T follicular helper cell (primary cell): ENCODE results near the gene CACNA1I.

ENCODE experiments used
- DNase-seq: peaks from one replicate; pipeline ENCODE4 v3.0.0-alpha.2; 2020; ENCODE audit warnings: low read depth

The CACNA1I gene

DNA sequence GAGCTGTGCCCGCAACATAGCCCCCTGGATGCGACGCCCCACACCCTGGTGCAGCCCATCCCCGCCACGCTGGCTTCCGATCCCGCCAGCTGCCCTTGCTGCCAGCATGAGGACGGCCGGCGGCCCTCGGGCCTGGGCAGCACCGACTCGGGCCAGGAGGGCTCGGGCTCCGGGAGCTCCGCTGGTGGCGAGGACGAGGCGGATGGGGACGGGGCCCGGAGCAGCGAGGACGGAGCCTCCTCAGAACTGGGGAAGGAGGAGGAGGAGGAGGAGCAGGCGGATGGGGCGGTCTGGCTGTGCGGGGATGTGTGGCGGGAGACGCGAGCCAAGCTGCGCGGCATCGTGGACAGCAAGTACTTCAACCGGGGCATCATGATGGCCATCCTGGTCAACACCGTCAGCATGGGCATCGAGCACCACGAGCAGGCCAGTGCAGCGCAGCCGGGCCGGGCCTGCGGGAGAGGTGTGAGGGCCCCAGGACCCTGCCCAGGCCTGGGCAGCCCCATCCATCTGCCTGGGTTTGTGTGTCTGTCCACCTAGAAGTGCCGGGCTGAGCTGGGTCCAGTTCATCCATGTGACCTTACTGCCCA, 79.0 kb downstream of the CACNA1I start:
- DNase-seq: no peak

DNA sequence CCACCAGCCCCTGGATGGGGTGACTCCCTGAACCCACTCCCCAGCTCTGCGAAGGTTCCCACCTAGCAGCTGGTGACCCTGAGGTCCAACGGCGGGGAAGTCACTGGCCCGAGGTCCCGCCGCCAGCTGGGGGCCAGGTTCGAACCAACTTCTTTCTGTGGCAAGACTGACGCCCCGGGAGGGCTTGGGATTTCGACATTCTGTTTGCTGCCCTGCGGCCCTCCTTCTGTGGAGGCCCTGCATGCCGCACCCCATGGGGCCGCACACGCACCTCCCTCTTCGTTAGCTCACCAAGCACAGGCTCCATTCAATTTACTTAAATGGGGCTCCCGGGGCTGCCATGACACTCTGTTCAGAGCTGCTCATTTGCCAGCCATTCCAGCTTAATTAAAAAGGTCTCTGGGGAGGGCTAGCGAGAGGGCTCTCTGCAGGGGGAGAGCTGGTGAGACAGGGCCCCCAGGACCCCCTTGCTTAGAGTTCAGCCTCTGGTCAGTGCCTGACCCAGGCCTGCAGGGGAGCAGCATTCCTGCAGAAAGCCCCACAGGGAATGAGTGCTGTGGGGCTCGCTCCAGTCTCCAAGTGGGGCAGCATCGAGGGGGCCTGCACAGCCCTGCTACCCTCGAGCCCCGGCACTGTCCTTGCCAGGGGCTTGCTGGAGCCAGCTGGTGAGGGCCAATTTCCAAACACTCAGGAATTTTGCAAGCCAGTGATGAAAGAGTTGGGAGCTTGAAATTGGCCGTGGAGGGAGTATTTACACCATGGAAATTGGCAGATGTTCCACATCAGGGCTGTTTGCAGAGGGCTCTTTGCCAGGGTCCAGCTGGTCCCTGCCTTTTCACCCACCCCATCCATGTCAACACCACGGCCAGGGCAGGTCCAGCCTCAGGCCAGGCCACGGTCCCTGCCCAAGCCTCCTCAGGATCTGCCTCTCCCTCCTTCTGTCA, 80.8 kb downstream of the CACNA1I start:
- no peak for DNase-seq

DNA sequence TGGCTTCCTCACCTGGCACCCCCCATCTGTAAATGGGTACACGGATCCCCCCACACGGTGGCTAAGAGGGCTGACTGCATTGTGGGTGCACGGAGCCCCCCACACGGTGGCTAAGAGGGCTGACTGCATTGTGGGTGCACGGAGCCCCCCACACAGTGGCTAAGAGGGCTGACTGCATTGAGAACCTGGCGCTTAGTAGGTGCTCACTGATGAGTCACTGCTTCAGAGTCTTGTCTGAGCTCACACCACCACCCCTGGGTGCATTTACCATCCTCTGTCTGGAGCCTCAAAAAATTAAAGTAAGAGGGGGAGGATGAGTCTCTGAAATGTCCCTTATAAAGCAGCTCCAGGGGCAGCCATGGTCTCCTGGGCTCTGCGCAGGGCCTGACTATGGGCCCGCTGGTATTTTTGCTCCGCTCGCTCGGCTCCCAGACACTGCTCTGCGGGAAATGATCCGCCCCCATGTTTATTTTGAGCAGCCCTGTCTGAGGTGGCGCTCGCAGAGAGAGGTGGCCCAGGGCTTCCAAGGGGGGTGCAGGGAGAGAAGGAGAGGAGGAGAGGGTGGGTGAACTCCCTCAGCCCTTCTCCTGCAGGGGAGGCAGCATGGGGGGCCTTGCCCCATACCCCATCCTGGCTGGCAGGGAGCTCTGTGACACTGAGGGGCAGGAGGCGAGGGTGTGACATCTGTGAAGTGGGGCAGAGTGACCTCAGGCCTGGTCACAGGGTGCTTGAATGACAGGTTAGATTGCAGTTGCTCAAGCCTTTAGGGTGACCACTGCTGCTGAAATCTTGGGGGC, 82.6 kb downstream of the CACNA1I start:
- no peak for DNase-seq

DNA sequence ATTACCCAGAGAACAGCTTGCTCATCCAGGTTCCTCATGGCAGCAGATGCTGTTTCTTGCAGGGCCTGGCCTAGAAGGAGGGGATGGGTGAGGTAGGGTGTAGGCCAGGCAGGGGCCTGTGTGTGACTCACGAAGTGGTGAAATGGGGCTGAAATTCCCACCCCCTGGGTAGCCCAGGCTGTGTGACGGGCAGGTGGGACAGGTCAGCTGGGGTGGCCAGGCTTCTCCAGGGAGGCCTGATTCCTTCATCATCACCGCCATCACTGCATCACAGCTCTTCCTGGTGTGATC, 83.2 kb downstream of the CACNA1I start:
- DNase-seq: no peak

DNA sequence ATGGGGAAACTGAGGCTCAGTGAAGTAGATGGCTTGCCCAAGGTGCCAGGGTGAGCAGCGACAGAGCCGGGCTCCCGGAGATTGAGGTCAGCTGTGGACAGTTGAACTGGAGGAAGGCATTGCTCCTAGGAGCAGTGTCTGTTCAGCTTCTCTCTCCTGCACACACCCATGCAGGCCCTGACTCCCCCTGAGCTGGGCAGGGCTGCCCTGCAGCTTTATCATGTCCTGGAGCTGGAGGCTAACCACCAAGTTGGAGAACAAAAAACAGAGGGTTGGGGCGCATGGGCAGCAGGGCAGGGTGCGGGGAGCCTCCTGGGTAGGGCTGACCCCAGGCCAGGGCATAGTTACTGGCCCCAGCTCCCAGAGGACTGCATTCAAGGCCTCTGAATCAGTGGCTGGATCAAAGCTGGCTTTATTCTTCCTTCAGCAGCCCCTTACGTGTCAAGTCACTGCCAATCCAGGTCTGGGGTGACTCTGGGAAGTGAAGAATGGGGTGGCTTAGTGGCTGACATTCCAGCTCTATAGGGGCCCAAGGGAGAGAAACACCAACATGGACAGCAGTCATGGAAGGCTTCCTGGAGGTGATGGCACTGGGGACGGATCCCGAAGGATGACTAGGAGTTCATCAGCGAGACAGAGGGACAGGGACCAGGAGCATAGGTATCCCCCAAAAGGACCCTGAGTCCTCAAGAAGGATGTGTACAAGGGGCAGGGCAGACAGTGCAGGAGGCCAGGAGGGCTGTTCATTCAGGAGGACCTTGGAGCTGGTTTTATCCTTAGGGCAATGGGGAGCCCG, 83.8 kb downstream of the CACNA1I start:
- DNase-seq: no peak

DNA sequence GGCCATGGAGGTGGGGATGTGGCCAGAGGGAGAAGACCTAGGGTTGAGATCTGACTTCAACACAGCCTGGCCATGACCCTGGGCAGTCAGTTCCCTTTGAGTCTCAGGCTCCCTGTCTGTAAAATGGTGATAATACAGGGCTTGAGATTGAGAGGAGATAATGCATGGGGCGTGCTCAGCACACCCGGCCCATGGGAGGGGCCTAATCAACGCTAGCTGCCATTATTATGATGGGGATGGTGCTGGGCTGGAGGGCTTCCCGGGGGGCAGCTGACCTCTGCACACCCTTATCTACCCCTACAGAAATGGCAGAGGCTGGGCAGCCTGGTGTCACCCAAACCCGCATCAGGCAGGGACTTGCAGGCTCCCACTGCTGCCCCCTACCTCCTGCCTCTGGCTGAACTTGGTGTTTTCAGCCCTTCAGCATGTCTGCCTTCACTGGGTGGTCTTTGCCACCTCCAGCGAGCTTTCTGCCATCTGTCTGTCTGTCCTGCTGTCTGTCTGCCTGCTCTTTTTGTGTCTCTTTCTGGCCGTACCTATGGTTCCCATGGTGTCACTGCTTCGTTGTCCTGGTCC, 84.5 kb downstream of the CACNA1I start:
- no peak for DNase-seq

DNA sequence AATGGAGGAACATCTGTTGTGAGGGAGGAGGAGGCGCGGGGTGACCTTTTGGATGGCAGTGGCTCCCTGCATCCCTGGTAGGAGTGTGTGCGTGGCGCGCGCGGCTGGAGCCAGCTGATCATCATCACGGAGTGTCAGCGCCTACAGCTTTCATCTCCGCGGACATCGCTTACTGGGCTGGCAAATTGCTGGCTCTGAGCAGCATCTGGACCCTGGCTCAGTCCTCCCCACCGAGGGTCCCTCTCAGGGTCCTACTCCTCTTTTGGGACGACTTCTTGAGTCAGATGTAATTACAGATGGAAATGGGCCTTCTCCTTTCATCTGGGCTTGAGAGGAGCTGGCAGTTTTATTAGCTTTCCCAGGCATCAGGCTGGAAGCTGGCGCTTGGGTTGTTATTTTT, 85.3 kb downstream of the CACNA1I start:
- no peak for DNase-seq

DNA sequence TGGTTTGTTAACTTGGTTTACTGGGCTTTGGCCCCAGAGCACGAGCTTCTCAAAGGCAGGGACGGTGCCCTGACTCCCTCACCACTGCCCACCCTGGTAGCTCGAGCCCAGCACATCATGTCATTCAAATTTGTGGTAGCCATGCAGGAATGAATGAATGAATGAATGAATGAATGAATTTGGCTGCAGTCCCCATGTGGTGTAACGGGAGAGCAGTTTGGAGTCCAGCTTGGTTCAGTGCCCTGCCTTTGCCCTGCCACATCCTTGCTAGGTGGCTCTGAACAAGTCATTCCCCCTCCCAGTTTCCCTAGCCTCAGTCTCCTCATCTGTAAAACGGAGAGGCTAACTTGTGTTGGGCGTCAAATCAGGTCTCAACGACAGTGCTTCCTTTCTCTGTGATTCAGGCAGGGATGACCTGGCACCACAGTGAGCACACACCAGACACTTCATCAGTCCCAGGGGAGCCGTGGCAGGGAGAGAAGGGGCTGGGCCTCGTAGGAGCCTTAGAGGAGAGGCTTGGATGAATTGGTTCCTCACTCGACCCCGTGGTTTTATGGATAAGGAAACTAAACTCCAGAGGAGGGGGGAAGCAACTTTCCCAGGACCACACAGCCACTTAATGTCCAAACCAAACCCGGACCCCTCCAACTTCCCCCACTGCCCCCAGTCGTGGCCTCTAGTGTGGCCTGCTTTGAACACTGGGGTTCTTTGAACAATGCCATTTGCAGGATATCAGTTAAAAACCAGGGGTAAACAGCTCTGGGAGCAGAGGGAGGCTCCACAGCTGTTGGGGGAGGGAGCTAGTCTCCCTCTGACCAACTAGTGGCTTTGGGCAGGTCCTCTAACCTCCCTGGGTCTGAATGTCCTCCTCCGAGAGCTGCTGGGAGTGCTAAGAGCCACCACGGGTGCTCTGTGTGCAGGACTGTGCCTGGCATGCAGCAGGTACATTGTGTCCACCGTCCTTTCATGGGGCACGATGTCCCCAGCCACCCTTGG, 86.2 kb downstream of the CACNA1I start:
- no peak for DNase-seq

DNA sequence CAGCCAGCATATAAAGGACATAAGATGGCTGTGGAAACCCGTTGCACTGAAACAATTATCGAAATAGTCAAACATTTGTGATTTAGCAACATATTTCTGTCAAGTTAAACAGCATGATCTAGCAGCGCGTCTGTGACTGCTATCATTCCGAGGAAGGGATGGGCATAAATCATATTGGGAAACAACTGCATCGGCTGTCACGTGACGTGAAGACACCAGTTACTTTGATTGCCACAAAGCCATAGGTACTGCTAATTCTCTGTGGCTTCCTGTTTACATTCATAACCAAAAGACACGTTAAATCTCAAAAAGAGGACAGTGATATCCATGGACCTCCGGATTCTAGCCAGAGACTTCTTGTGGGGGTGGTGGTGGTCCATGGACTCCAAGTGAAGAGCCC, 87.8 kb downstream of the CACNA1I start:
- peak; percentile 48 for DNase-seq

DNA sequence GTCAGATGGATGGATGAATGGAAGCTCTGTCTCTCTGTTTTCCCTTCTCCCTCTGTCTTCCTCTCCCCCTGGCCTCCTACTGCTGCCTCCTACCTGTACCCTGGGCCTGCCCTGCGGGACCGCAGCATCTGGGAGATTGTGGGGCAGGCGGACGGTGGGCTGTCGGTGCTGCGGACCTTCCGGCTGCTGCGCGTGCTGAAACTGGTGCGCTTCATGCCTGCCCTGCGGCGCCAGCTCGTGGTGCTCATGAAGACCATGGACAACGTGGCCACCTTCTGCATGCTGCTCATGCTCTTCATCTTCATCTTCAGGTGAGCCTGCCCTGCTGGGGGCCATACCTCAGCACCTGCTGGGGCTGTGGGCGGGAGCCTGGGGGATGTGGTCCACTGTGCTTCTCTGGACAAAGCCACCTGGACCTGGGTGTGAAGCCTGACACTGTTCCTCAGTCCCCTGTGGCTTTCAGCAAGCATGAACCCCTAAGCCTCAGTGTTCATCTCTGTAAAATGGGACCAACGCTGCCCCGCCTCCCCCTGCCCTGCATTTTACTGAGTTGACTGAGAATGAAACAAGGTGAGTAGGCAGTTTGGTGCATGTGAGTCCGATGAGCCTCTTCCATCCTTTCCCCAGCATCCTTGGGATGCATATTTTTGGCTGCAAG, 88.4 kb downstream of the CACNA1I start:
- DNase-seq: no peak

DNA sequence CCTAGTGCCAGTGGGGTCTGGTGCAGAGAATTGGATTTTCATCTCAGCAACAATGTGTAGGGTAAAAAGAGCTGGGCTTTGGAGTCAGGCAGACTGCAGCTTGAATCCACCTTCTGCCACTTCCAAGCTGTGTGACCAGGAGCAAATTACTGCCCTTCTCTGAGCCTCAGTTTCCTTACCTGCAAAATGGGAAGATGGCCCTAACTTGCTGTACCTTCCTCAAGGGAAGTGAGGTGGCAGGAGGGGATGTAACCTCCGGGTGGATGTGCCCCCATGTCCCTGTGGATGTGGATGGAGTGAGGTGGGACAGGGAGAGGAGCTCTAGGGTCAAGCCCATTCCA, 90.9 kb downstream of the CACNA1I start:
- DNase-seq: no peak

DNA sequence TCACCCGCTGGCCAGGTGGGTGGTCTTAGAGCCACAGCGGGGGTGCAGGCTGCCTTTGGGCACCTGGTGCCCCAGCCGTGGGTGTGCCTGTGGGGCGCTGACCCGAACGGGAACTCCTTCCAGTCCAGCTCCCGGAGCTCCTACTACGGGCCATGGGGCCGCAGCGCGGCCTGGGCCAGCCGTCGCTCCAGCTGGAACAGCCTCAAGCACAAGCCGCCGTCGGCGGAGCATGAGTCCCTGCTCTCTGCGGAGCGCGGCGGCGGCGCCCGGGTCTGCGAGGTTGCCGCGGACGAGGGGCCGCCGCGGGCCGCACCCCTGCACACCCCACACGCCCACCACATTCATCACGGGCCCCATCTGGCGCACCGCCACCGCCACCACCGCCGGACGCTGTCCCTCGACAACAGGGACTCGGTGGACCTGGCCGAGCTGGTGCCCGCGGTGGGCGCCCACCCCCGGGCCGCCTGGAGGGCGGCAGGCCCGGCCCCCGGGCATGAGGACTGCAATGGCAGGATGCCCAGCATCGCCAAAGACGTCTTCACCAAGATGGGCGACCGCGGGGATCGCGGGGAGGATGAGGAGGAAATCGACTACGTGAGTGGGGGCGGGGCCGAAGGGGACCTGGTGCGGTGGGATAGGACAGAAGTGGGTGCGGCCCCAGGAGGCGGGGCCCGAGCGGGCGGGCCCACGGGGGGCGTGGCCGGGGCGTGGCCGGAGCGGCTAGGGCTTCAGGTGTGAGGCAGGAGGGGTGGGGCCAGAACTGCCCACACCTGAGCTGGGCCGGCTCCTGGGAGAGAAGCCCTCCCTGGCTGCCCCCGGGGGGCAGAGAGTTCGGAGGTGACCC, 91.5 kb downstream of the CACNA1I start:
- peak; percentile 79 for DNase-seq

DNA sequence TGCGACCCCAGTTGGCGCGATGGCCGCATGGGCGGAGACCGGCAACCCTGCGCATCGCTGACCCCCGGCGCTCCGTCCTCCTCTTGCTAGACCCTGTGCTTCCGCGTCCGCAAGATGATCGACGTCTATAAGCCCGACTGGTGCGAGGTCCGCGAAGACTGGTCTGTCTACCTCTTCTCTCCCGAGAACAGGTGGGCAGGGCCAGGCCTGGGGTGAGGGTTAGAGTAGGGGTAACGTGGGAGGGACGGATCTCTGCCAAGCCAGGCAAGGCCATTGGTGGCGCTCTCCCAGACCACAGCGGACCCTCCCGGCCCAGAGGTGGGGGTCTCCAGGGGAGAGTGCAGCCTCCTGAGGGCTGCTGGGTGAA, 92.1 kb downstream of the CACNA1I start:
- DNase-seq: no peak

DNA sequence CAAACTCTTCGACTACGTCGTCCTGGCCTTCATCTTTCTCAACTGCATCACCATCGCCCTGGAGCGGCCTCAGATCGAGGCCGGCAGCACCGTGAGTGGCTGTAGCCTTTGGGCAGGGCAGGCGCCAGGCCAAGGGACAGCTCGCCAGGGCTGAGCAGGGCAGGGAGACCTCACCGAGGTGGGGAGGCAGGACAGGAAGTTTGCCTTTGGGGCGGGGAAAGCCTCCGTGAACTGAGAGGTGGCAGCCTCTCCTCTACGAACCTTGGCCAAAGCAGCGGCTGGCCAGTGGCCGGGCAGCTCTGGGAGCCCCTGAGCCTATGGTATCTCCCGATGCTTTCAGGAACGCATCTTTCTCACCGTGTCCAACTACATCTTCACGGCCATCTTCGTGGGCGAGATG, 93.2 kb downstream of the CACNA1I start:
- no peak for DNase-seq

DNA sequence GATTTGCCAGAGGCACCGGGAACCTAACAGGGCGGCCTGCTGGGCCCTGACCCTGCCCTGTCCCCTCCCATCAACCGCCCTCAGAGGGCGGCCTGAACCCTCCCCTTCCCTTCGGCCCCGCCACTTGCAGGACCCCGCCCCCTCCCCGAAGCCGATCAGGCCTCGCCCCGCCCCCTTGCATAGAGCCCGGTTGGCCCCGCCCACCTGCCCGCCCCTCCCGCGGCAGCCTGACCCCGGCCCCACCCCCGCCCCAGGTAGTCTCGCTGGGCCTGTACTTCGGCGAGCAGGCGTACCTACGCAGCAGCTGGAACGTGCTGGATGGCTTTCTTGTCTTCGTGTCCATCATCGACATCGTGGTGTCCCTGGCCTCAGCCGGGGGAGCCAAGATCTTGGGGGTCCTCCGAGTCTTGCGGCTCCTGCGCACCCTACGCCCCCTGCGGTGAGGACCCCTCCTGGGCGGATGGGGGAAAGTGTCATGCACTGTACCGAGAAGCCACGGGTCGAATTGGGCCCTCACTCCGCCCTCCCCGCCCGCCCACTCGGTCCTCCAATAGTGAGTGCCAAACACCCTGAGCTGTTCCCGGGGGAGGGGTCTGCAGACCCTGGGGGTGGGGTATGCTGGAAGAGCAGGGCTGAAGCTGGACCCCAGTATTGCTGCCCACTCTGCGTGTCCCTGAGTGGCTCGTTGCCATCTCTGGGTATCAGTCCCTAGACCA, 94.1 kb downstream of the CACNA1I start:
- peak; percentile 36 for DNase-seq

DNA sequence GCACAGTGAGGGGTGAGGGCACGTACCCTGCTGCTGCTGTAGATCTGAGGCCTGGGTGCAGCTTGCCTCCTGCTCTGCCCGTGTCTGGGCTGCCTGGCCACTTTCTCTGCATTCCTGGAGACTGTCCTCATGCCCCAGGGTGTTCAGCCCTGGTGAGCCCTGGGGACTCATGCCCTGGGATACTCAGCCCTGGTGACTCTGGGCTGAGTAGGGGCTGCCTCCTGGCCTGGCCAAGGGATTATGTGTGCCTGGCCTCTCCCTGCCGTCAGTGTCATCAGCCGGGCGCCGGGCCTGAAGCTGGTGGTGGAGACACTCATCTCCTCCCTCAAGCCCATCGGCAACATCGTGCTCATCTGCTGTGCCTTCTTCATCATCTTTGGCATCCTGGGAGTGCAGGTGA, 94.7 kb downstream of the CACNA1I start:
- no peak for DNase-seq

DNA sequence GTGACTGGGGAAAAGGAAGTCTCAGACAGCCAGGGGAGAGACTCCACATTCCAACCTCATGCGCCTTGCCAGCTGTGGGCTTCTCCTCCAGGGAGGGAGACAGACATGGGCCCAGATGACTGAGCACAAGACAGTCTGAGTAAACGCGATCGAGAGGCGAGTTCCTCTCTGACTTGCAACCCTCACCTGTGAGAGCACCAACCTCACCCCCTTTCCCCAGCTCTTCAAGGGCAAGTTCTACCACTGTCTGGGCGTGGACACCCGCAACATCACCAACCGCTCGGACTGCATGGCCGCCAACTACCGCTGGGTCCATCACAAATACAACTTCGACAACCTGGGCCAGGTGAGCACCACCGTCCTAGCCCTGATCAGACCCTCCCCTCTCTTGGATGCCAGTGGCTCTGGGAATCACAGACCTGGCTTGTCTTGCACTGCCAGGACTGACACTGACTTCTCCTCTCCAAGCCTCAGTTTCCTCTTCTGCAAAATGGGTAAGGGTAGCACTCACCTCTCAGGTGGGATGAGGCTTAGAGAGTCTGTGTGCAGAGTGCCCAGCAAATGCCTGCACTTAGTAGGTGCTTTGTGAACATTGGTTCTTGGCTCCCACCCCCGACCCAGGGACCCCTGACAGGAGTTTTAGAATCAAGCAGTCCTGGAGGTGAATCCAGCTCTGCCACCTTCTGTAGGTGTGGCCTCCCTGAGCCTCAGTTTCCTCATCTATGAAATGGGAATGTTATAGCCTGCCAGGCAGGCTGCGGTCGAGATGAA, 95.3 kb downstream of the CACNA1I start:
- DNase-seq: no peak

DNA sequence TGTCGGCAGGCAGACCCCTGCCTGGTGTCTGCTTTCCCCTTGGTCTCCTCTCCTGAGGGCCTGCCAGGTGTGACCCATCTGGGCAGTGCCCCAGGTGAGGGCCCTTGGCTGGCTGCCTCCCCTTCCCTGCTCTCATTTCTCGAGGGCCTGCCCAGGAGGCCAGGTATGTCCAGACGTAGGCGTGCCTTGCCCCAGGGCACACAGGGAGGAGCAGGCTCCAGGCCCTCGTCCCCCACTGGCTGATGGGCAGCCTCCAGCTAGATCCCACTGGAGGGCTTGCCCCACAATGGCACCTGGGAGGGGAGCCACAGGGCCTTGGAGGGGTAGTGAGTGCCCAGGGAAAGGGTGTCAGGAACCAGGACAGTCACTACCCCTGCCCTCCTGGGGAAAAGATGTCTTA, 95.9 kb downstream of the CACNA1I start:
- no peak for DNase-seq
